ENCODE results near the gene AKR1C1. TPM values are rescaled to one million over a fixed set of nuclear protein-coding genes. Genes with fewer than 3 reads are reported as not detected.
"Not testable (repeated sequence)": the region's sequence is repeated elsewhere in the genome, so short reads cannot be mapped to it uniquely, and the experiment has no call there.

The AKR1C1 gene
- total RNA-seq, 2 experiments from 2014 or later: 0.17 to 0.48 TPM

DNA sequence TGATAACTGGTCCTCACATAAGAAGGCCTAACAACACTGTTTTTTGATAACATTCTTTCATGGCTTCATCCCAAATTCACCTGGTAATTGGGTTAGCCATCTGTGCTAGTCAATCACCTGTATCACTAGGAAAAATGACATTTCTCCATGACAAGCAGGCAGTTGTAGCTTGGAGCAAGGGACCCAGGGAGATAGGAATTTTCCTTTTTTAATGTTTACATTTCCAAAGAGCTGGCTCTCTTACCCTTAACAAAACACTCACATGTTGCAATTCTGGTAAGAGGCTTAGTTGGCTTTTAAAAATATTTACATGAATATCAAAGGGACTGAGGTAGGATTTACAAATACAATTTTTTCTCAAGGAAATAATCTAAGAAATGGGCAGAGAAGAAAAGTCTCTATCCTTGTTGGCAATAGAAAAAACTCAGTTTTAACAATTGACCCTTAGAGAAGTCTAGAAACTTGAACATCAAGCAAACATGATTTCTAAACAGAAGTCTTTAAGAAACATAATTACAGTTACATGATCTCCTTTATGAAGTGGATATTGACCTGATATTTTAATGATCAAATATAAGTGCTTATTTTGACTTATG, 16.1 kb upstream of the AKR1C1 start:
- POLR2A ChIA-PET: no interaction called here
- CTCF ChIA-PET: no interaction called here

- ChIA-PET POLR2A (no interaction called here), CTCF (no interaction called here)
Measured at GRCh38 chr10:4947635-4948596, 15.3 kb upstream of the AKR1C1 start.

- CTCF ChIA-PET, POLR2A ChIA-PET: not testable (repeated sequence)
Measured at GRCh38 chr10:4951512-4952162, 11.6 kb upstream of the AKR1C1 start.

GRCh38 chr10:4953405-4953804, 9.8 kb upstream of the AKR1C1 start:
- ChIA-PET CTCF (no interaction called here), POLR2A (no interaction called here)

DNA sequence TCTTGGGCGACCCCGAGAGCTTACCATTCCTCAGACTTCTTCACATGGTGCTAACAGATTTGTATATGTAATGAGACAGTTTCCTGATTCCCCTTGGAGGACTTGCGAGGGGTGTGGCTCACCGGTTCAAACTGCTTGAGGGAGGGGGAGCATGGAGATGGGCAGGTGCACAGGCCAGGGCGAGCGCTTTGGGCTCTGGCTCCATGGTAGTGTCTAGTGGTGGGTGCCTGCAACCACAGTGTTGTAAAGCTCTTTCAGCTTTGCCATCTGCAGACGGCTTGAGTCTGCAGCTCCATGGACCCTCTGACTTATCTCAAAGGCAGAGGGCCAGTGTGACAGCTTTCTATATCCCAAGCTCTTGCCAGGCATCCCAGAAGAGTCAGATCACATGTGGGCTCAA, 7.1 kb upstream of the AKR1C1 start:
- CTCF ChIA-PET, POLR2A ChIA-PET: not testable (repeated sequence)

GRCh38 chr10:4956955-4957645, 6.1 kb upstream of the AKR1C1 start:
- POLR2A ChIA-PET, CTCF ChIA-PET: not testable (repeated sequence)

- POLR2A ChIA-PET, CTCF ChIA-PET: not testable (repeated sequence)
Measured at GRCh38 chr10:4961558-4961957, 1.7 kb upstream of the AKR1C1 start.

GRCh38 chr10:4962308-4962707, 907 bp upstream of the AKR1C1 start:
- POLR2A ChIA-PET, CTCF ChIA-PET: not testable (repeated sequence)

GRCh38 chr10:4963815-4964154, 570 bp downstream of the AKR1C1 start:
- CTCF ChIA-PET, POLR2A ChIA-PET: not testable (repeated sequence)

GRCh38 chr10:4965763-4966162, 2.5 kb downstream of the AKR1C1 start:
- CTCF ChIA-PET: not testable (repeated sequence)

GRCh38 chr10:4967189-4967588, 4.0 kb downstream of the AKR1C1 start:
- CTCF ChIA-PET, POLR2A ChIA-PET: not testable (repeated sequence)

More at GRCh38 chr10:4965763-4966162, 2.5 kb downstream of the AKR1C1 start:
- POLR2A ChIA-PET: not testable (repeated sequence)

DNA sequence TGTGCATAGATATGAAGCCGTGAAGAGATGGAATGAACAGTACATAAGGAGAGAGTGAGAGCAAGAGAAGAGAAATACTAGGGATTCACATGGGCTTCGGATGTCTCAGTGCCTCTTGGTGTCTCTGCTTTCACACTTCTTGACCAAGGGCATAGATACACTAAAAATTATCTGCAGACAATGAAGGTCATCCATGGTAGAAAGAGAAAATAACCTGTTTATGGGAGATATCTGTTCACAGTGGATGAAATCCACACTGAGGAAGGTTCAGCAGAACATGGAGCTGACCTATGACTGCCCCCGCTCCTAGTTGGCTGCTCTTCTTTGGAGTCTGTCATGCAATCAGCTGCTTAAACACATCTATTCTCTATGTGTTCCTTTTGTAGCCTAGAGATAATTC, 6.1 kb downstream of the AKR1C1 start:
- POLR2A ChIA-PET, CTCF ChIA-PET: not testable (repeated sequence)

GRCh38 chr10:4970362-4970761, 7.1 kb downstream of the AKR1C1 start:
- CTCF ChIA-PET, POLR2A ChIA-PET: not testable (repeated sequence)

DNA sequence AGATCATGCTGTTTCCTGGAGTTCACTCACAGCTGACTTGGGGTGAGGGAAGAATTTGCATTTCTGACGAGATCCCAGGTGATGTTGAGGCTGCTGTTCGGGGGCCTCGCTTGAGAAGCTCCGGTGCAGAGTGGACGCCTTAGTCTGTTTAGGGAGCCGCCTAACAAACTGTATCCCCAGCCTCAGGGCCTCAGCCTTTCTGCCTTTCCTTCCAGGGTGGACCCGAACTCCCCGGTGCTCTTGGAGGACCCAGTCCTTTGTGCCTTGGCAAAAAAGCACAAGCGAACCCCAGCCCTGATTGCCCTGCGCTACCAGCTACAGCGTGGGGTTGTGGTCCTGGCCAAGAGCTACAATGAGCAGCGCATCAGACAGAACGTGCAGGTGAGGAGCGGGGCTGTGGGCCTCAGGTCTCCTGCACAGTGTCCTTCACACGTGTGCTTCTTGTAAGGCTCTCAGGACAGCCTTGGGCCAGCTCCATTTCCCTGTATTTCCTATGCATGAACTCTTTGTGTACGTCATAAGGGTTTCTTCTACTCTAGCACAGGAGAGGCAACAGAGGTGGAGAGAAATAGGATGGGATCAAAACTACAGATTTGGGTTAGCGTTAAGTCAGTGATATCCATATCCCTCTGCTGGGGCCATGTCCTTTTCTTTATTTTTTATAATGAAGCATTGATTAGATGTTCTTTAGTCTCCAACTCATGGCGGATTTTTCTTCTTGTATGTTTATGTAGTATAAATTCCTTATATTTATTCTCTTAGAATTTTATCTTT, 9.3 kb downstream of the AKR1C1 start:
- CTCF ChIA-PET, POLR2A ChIA-PET: not testable (repeated sequence)

- POLR2A ChIA-PET, CTCF ChIA-PET: not testable (repeated sequence)
Measured at GRCh38 chr10:4973294-4973693, 10.1 kb downstream of the AKR1C1 start.

- POLR2A ChIA-PET, CTCF ChIA-PET: not testable (repeated sequence)
Measured at GRCh38 chr10:4974400-4974799, 11.2 kb downstream of the AKR1C1 start.

DNA sequence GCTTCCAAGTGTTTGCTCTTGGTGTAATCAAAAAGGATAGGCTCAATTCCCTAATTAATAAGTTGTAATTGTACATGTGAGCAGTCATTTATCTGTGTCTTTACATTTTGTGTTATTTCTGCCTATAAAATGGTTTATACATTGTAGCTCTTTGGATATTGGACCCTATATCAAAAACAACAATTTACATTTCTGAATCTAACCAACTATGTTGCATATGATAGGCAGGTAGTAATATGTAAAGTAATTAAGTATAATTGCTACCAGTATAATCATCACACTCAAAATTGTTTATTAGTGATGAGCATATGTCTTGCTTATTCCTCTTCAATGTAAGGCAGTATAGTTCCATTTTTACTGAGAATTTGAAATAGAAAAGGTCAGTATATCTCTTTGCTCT, 13.8 kb downstream of the AKR1C1 start:
- POLR2A ChIA-PET: no interaction called here
- CTCF ChIA-PET: no interaction called here

DNA sequence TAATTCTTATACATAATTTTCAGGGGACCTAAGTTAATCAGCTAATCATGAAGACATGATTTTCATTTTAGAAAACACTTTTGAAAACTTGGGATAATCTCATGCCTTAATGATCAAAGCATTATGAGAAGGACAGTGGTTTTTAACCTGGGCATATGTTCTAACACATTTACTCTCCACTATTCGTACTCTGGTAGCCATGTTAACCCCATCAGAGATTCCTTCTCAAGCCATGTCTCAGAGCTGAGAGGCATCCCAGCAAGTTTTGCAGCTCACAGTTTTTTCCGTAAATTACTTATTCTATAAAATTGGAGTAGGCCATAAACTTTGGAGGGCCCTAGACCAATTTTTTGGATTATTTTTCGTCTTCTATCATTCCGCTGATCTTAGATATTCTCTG, 15.7 kb downstream of the AKR1C1 start:
- POLR2A ChIA-PET: no interaction called here
- CTCF ChIA-PET: no interaction called here

DNA sequence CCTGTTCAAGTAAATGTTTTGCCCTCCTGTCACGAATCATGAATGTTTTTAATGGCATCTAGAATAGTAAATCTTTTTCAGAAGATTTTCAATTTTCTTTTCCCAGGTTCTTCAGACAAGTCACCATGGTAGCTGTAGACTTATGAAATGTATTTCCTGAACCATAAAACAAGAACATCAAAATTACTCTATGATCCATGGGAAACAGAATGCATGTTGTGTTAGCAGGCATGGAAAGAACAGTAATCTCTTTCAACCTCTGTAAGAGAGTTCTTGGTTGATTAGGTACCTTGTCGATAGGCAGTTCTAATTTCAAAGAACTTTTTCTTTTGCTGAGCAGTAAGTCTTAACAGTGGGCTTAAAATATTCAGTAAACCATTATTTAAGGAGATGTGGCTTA, 17.6 kb downstream of the AKR1C1 start:
- ChIA-PET POLR2A (no interaction called here), CTCF (no interaction called here)

All from activated CD8-positive, alpha-beta memory T cell treated with anti-CD3 and anti-CD28 coated beads for 36 hours (primary cell).